ENCODE measurements around the gene OTOR.

DNA sequence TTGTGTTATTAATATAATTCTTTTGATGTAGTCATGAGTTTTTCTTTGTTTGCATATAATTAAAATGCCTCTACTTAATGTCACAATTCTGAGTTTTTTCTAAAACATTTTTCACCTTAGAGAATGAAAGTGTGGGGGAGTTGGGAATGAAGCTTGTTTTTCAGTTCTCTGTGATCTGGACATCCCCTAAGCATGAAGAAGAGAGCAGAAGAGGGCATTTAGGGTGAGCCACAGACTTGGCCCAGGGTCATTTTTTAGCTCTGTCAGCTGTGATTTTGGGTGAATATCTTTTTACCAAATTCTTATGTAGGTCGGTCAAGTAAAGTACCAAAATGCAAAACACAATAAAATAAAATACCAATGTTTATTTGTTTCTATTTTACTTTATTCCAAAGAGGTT is 3.9 kb downstream of the OTOR start:
- TF ChIP-seq POLR2A (IDR thresholded peaks at IDR 0.05; ENCODE audit: control extremely low read depth in 1 of 2, low read depth in 2 of 2, low read length in 2 of 2) (no peak), GABPA (IDR thresholded peaks at IDR 0.05; ENCODE audit: borderline replicate concordance, insufficient read depth, low read length) (no peak), BRCA1 (IDR thresholded peaks at IDR 0.05; ENCODE audit: low read depth, low read length) (no peak), TCF12 (IDR thresholded peaks at IDR 0.05; ENCODE audit: low read depth, low read length) (no peak), POLR2AphosphoS5 (IDR thresholded peaks at IDR 0.05; ENCODE audit: low read depth, low read length) (no peak), JUND (IDR thresholded peaks at IDR 0.05; ENCODE audit: low read length) (no peak), CBX5 (IDR thresholded peaks at IDR 0.05; ENCODE audit: low read depth, low read length) (no peak), JUN (IDR thresholded peaks at IDR 0.05; ENCODE audit: low read depth, low read length) (no peak)
- TF ChIP-seq, protein P1, sequence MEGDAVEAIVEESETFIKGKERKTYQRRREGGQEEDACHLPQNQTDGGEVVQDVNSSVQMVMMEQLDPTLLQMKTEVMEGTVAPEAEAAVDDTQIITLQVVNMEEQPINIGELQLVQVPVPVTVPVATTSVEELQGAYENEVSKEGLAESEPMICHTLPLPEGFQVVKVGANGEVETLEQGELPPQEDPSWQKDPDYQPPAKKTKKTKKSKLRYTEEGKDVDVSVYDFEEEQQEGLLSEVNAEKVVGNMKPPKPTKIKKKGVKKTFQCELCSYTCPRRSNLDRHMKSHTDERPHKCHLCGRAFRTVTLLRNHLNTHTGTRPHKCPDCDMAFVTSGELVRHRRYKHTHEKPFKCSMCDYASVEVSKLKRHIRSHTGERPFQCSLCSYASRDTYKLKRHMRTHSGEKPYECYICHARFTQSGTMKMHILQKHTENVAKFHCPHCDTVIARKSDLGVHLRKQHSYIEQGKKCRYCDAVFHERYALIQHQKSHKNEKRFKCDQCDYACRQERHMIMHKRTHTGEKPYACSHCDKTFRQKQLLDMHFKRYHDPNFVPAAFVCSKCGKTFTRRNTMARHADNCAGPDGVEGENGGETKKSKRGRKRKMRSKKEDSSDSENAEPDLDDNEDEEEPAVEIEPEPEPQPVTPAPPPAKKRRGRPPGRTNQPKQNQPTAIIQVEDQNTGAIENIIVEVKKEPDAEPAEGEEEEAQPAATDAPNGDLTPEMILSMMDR (IDR thresholded peaks at IDR 0.05; ENCODE audit: control extremely low read depth in 1 of 3, insufficient read depth in 1 of 3, low read depth in 1 of 3, low read length in 3 of 3), result no peak
- TF ChIP-seq, protein P2, sequence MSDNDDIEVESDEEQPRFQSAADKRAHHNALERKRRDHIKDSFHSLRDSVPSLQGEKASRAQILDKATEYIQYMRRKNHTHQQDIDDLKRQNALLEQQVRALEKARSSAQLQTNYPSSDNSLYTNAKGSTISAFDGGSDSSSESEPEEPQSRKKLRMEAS (IDR thresholded peaks at IDR 0.05), result no peak

Measured in H1 (cell line).